ENCODE results near the gene BEST1.

BEST1 gene

DNA sequence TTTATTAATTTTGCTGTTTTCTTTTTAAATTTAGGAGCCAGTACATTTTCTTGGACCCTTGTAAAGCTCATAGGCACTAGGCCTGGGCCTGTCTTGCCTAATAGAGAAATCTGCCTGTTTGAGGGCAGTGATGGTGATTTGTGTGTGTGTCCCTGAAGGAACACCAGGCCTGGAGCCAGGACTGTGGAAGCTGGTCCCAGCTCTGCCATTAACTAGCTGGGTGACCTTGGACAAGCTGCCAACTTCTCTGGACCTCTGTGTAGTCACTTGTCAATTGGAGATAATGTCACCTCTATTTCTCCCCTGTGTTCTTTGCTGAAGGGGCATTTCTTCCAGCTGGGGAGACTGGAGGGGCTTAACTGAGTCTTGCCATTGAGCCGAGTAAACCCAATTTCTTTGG is 33.3 kb downstream of the BEST1 start:
- POLR2A ChIA-PET: interaction anchor here (0.7 kb wide), 1 partner anchor 16 kb away, joined by 3 read pairs; the partner anchor contains the start of gene FTH1
- no peak overlapping the region for H3K4me3 ChIP-seq (ENCODE audit: low read depth, low read length)
- no peak for DNase-seq (ENCODE audit: low read depth, low spot score)
- TF ChIP-seq CTCF (IDR thresholded peaks at IDR 0.05; ENCODE audit: insufficient read depth, low read length, missing control alignments): no peak
- CTCF ChIA-PET: interaction anchor here (0.9 to 2.0 kb wide), 4 partner anchors 36 to 923 kb away, joined by 3 to 5 read pairs (median 4); no protein-coding TSS in a partner anchor

DNA sequence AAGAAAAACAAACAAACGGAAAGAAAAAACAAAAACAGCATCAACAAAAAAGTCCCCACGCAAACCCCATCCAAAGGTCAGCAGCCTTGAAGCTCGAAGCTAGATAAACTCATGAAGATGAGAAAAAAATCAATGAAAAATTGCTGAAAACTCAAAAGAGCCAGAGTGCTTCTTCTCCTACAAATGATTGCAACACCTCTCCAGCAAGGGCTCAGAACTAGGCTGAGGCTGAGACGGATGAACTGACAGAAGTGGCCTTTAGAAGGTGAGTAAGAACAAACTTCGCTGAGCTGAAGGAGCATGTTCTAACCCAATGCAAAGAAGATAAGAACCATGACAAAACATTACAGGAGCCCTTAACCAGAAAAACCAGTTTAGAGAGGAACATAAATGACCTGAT is 35.7 kb downstream of the BEST1 start:
- DNase-seq (ENCODE audit: low read depth, low spot score): no peak
- POLR2A ChIA-PET: no interaction called here
- no peak for TF ChIP-seq CTCF (IDR thresholded peaks at IDR 0.05; ENCODE audit: insufficient read depth, low read length, missing control alignments)
- CTCF ChIA-PET: interaction anchor here (1.7 kb wide), 1 partner anchor 14 kb away, joined by 4 read pairs; no protein-coding TSS in a partner anchor
- H3K4me3 ChIP-seq (ENCODE audit: low read depth, low read length): no peak overlapping the region

- POLR2A ChIA-PET: no interaction called here
- no peak for DNase-seq (ENCODE audit: low read depth, low spot score)
- TF ChIP-seq CTCF (IDR thresholded peaks at IDR 0.05; ENCODE audit: insufficient read depth, low read length, missing control alignments): no peak
- CTCF ChIA-PET: no interaction called here
- H3K4me3 ChIP-seq (ENCODE audit: low read depth, low read length): no peak overlapping the region
These were observed 44.8 kb downstream of the BEST1 start for GRCh38 chr11:61994981-61995380.

DNA sequence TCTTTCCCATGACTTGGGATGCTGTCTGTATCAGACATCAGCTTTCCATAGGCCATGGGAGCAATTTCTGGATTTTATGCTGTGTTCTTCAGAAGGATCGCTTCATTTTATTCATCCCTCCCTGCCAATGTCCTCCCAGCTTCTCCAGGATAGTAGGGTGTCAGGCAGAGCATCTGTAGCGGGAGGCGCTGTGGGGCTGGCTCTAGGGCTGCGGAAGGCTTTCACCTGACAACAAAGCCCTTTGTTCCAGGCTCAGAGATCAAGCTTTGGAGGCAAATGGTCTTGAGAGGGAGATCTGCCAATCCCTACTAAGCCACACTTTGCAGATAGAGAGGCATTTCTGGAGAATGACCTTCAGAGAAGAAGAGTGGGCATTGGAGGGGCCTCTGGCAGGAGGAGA is 46.8 kb downstream of the BEST1 start:
- POLR2A ChIA-PET: no interaction called here
- TF ChIP-seq CTCF (IDR thresholded peaks at IDR 0.05; ENCODE audit: insufficient read depth, low read length, missing control alignments): no peak
- CTCF ChIA-PET: interaction anchor here (0.5 kb wide), 1 partner anchor 99 kb away, joined by 3 read pairs; no protein-coding TSS in a partner anchor

DNA sequence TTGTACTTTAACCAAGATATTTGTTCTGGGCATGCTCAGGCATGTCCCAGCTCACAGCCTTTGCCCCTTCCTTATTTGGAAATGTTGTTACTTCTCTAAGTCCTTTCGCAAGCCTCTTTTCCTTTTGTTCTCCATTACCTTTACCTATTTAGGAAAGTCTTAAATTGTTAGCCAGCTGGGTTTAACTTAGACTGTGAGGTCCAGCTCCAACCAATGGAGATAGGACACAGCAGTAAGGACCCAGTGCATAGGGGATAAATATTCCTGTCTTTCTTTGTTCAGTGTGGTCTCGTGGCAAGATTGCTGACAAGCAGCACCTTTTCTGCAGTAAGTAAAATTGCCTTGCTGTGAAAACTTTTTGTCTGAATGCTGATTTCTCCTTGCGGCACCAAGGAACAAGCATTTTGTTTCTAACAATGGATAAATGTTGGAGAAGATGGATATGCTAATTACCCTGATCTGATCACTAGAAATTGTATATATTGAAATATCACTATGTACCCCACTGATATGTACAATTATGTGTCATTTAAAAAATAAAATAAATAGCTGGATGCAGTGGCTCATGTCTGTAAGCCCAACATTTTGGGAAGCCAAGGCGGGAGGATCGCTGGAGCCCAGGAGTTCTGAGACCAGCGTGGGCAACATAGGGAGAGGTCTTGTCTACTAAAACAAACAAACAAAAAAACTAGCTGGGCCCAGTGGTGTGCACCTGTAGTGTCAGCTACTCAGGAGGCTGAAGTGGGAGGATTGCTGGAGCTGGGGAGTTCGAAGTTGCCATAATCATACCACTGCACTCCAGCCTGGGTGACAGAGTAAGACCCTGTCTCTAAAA is 49.2 kb downstream of the BEST1 start:
- no peak for TF ChIP-seq CTCF (IDR thresholded peaks at IDR 0.05; ENCODE audit: insufficient read depth, low read length, missing control alignments)
- CTCF ChIA-PET: interaction anchor here (1.4 kb wide), 1 partner anchor 109 kb away, joined by 5 read pairs; no protein-coding TSS in a partner anchor
- H3K4me3 ChIP-seq (ENCODE audit: low read depth, low read length): no peak overlapping the region
- POLR2A ChIA-PET: no interaction called here
- no peak for DNase-seq (ENCODE audit: low read depth, low spot score)

More for the DNA sequence above, 46.8 kb downstream of the BEST1 start:
- DNase-seq (ENCODE audit: low read depth, low spot score): no peak
- H3K4me3 ChIP-seq (ENCODE audit: low read depth, low read length): no peak overlapping the region

GRCh38 chr11:62000539-62001446 is 50.6 kb downstream of the BEST1 start:
- ChIA-PET POLR2A (no interaction called here), CTCF (no interaction called here)
- no peak for DNase-seq (ENCODE audit: low read depth, low spot score)

More at GRCh38 chr11:62000539-62001446, 50.6 kb downstream of the BEST1 start:
- TF ChIP-seq CTCF (IDR thresholded peaks at IDR 0.05; ENCODE audit: insufficient read depth, low read length, missing control alignments): no peak
- no peak overlapping the region for H3K4me3 ChIP-seq (ENCODE audit: low read depth, low read length)

All from AG04449 (cell line).